H1 (cell line): ENCODE data around the gene SV2B. TPM values are rescaled to one million over a fixed set of nuclear protein-coding genes. Genes with fewer than 3 reads are reported as not detected.

ENCODE experiments used
- CBX5 ChIP-seq: fragments of 300-800, 300-1000 bp; sonication (generic); IDR thresholded peaks from 2 replicates; pipeline ENCODE4 v1.7.1; 2016; ENCODE audit warnings: antibody characterized with exemption, low read length, low read depth
- CHD7 ChIP-seq: fragments of 300-600 bp; sonication (generic); IDR thresholded peaks from 2 replicates; pipeline ENCODE4 v1.7.1; 2012; ENCODE audit warnings: low read length, moderate library complexity, mild to moderate bottlenecking, inconsistent platforms; ENCODE audit not compliant: insufficient replicate concordance
- TAF7 ChIP-seq: optimal IDR thresholded peaks from 2 replicates; pipeline ENCODE3; 2011; ENCODE audit warnings: low read depth, mild to moderate bottlenecking, inconsistent platforms, low read length, moderate library complexity, borderline replicate concordance
- TEAD4 ChIP-seq: IDR thresholded peaks from 2 replicates; pipeline ENCODE4 v1.6.1; 2012; ENCODE audit warnings: low read depth, low read length, inconsistent platforms, mixed read lengths
- polyA plus RNA-seq, 7 experiments: library from polyadenylated mRNA; depleted of rRNA in 3 of 7; stranded (reverse) in 5 of 7; unstranded in 2 of 7; fragments of >200 nt in 5 of 7; fragments of 200-250 nt in 2 of 7; gene quantifications; 1 replicate in 5 of 7; 2 replicates in 1 of 7; 4 replicates in 1 of 7; pipeline versions ENCODE4 v1.2.1 to v1.2.3, GENCODE V29; 2011 to 2013; ENCODE audit warnings: missing spikeins in 2 of 7, mixed read lengths in 2 of 7
- total RNA-seq: library from RNA; stranded (reverse); fragmentation: NEBNext Ultra II Directional; extraction: Animal tissue kit (Norgen Biotek cat#: 25700); gene quantifications from 2 replicates; pipeline ENCODE4 v1.2.1, GENCODE V29; 2021

The SV2B gene
- total and polyA plus RNA-seq, 2 of the 8 experiments (the other 6 are each of a cell fraction or from before 2014, with no cell fraction given), result 0.09 to 0.20 TPM

- TF ChIP-seq TEAD4 (no peak), CHD7 (no peak), TAF7 (no peak), CBX5 (no peak)
These were observed 170.7 kb downstream of the SV2B start (continued) for GRCh38 chr15:91270747-91271146.
